Endothelial cell of umbilical vein (primary cell): ENCODE data around the gene BMPR2. TPM values are rescaled to one million over a fixed set of nuclear protein-coding genes. Genes with fewer than 3 reads are reported as not detected.

Experiments
- BruUV-seq: library from RNA; stranded (reverse); fragments of 400-500 nt; replicated peaks from 2 replicates; lab custom pipeline; 2021; lab: Mats Ljungman, UMichigan
- CTCF ChIA-PET: fragments of 300-600, 350-600 bp; sonication (Branson Sonifier 250); formaldehyde crosslinking; loops from one replicate; lab custom pipeline; 2021; ENCODE audit warnings: antibody characterized with exemption, inconsistent platforms; lab: Charles Lee
- POLR2A ChIA-PET: fragments of 300-600, 350-600 bp; sonication (Branson Sonifier 250); formaldehyde crosslinking; loops from one replicate; lab custom pipeline; 2021; ENCODE audit warnings: antibody characterized with exemption, inconsistent platforms; lab: Charles Lee
- DNase-seq: peaks from one replicate; pipeline ENCODE4 v3.0.0-alpha.2; 2011; ENCODE audit warnings: low read depth, low spot score
- FAIRE-seq: peaks from 2 replicates; lab custom pipeline; 2011; peaks lifted over from hg19 to GRCh38; lab: Jason Lieb, UNC
- H2AFZ ChIP-seq: 2 replicates; pipeline ENCODE4 v1.6.0; 2012; ENCODE audit warnings: low read depth, low read length, control low read depth, inconsistent platforms
- H3K27ac ChIP-seq: 2 replicates; pipeline ENCODE4 v1.5.1; 2011; ENCODE audit warnings: low read depth, mild to moderate bottlenecking, control low read depth, low read length, moderate library complexity; ENCODE audit not compliant: insufficient read depth
- H3K27me3 ChIP-seq, 2 experiments: 2 replicates each; pipeline versions ENCODE4 v1.6.0 to v1.6.1; 2011; ENCODE audit warnings: low read length in 2 of 2, mixed read lengths in 1 of 2; ENCODE audit not compliant: control insufficient read depth in 2 of 2, insufficient read depth in 2 of 2
- H3K36me3 ChIP-seq, 2 experiments: 2 replicates in 1 of 2; 3 replicates in 1 of 2; pipeline ENCODE4 v1.5.1; 2011; ENCODE audit warnings: low read length in 2 of 2, mild to moderate bottlenecking in 1 of 2, moderate library complexity in 1 of 2; ENCODE audit not compliant: control insufficient read depth in 2 of 2, insufficient read depth in 2 of 2; ENCODE audit errors: extremely low read depth in 1 of 2
- H3K4me1 ChIP-seq: 3 replicates; pipeline ENCODE4 v1.5.1; 2011; ENCODE audit warnings: mild to moderate bottlenecking, low read length; ENCODE audit not compliant: control insufficient read depth, insufficient read depth; ENCODE audit errors: extremely low read depth
- H3K4me2 ChIP-seq: 2 replicates; pipeline ENCODE4 v1.6.1; 2011; ENCODE audit warnings: low read length, control low read depth, mixed read lengths; ENCODE audit not compliant: insufficient read depth
- H3K4me3 ChIP-seq, 3 experiments: fragments of 200-600 bp in 1 of 3; sonication (generic), shearing (Covaris generic) in 1 of 3; replicated peaks in 1 of 3; 2 replicates each; pipeline ENCODE4 v1.5.1; 2011 to 2016; ENCODE audit warnings: control low read depth in 3 of 3, low read length in 3 of 3, mild to moderate bottlenecking in 2 of 3, inconsistent platforms in 1 of 3, low read depth in 1 of 3, moderate library complexity in 1 of 3; ENCODE audit not compliant: insufficient read depth in 1 of 3
- H3K79me2 ChIP-seq: 2 replicates; pipeline ENCODE4 v1.6.0; 2012; ENCODE audit warnings: low read length, inconsistent platforms; ENCODE audit not compliant: control insufficient read depth, insufficient read depth
- H3K9ac ChIP-seq: replicated peaks from 2 replicates; pipeline ENCODE3; 2011; ENCODE audit warnings: low read length, control low read depth; ENCODE audit not compliant: insufficient read depth; ENCODE audit errors: extremely low read depth
- H3K9me1 ChIP-seq: replicated peaks from 3 replicates; pipeline ENCODE4 v1.6.0; 2011; ENCODE audit warnings: mild to moderate bottlenecking, low read length; ENCODE audit not compliant: control insufficient read depth, insufficient read depth; ENCODE audit errors: extremely low read depth
- H3K9me3 ChIP-seq: replicated peaks from 2 replicates; pipeline ENCODE4 v1.5.1; 2012; ENCODE audit warnings: low read length, inconsistent platforms; ENCODE audit not compliant: control insufficient read depth, insufficient read depth
- H4K20me1 ChIP-seq: replicated peaks from 2 replicates; pipeline ENCODE3; 2011; ENCODE audit warnings: mild to moderate bottlenecking, low read length; ENCODE audit not compliant: control insufficient read depth, insufficient read depth; ENCODE audit errors: extremely low read depth
- CTCF ChIP-seq, 2 donors: IDR thresholded peaks; 1 replicate in 1 of 2; 2 replicates in 1 of 2; pipeline ENCODE4 v1.5.1; 2011; ENCODE audit warnings: low read length in 2 of 2, mild to moderate bottlenecking in 2 of 2, moderate library complexity in 2 of 2, control low read depth in 1 of 2, inconsistent platforms in 1 of 2, low read depth in 1 of 2; ENCODE audit not compliant: insufficient read depth in 1 of 2; ENCODE audit errors: extremely low read depth in 1 of 2
- EZH2 ChIP-seq: IDR thresholded peaks from 2 replicates; pipeline ENCODE4 v1.6.1; 2012; ENCODE audit warnings: borderline replicate concordance, low read depth, mild to moderate bottlenecking, moderate library complexity, low read length, inconsistent platforms; ENCODE audit not compliant: severe bottlenecking
- FOS ChIP-seq: IDR thresholded peaks from 2 replicates; pipeline ENCODE4 v1.6.1; 2011; ENCODE audit warnings: mild to moderate bottlenecking, low read length, moderate library complexity, borderline replicate concordance; ENCODE audit not compliant: insufficient read depth
- GATA2 ChIP-seq: IDR thresholded peaks from 2 replicates; pipeline ENCODE4 v1.7.0; 2011; ENCODE audit warnings: low read depth, mild to moderate bottlenecking, moderate library complexity, mixed read lengths, low read length; ENCODE audit not compliant: insufficient read length, insufficient read depth
- JUN ChIP-seq: IDR thresholded peaks from 2 replicates; pipeline ENCODE4 v1.6.1; 2011; ENCODE audit warnings: borderline replicate concordance, low read depth; ENCODE audit not compliant: insufficient read length, insufficient read depth
- MAX ChIP-seq: IDR thresholded peaks from 2 replicates; pipeline ENCODE4 v1.6.1; 2011; ENCODE audit not compliant: insufficient read depth, insufficient read length
- MYC ChIP-seq: IDR thresholded peaks from one replicate; pipeline ENCODE4 v1.6.1; 2011; ENCODE audit warnings: mild to moderate bottlenecking, low read depth, low read length
- POLR2A ChIP-seq: IDR thresholded peaks from 2 replicates; pipeline ENCODE4 v1.6.1; 2012; ENCODE audit warnings: low read depth, mild to moderate bottlenecking, control low read depth, low read length
- POLR2AphosphoS5 ChIP-seq: IDR thresholded peaks from 2 replicates; pipeline ENCODE4 v1.6.1; 2012; ENCODE audit warnings: low read depth, mild to moderate bottlenecking, control low read depth, low read length, moderate library complexity; ENCODE audit not compliant: insufficient read depth
- dilution Hi-C: fragments of 300-500 bp; cut with MboI; formaldehyde crosslinking; loops from one replicate; pipeline ENCODE4 v1.15.0; 2019; ENCODE audit warnings: low sequenced_read_pairs; ENCODE audit not compliant: extremely low pct_ligation_motif_present
- intact Hi-C: fragments of 100-400 bp; cut with micrococcal nuclease; formaldehyde crosslinking; loops from one replicate; pipeline ENCODE4 v1.10.0; 2022
- polyA plus RNA-seq, 4 experiments: library from polyadenylated mRNA; depleted of rRNA in 3 of 4; stranded (reverse) in 3 of 4; unstranded in 1 of 4; fragments of >200 nt; gene quantifications; 2 replicates each; pipeline versions ENCODE4 v1.2.1 to v1.2.3, GENCODE V29; 2011 to 2012; ENCODE audit warnings: missing spikeins in 1 of 4
- total RNA-seq: library from RNA; stranded (reverse); gene quantifications from 2 replicates; pipeline ENCODE4 v1.2.3, GENCODE V29; 2021

The BMPR2 gene
- total and polyA plus RNA-seq, 2 donors (not counting 3 experiments of a cell fraction or from before 2014, with no cell fraction given), result 35.8 to 113 TPM

- Histone ChIP-seq H3K9ac (no peak overlapping the region), H3K27me3 (no peaks in the 10 kb centered on the region), H3K27ac (no peak overlapping the region), H3K4me2 (peak overlapping the region; percentile 8), H2AFZ (no peak overlapping the region), H3K9me1 (no peaks in the 10 kb centered on the region), H3K36me3 (no peaks in the 10 kb centered on the region), H4K20me1 (no peaks in the 10 kb centered on the region), H3K9me3 (no peaks in the 10 kb centered on the region), H3K79me2 (no peaks in the 10 kb centered on the region), H3K4me1 (peaks cover 9% of the 10 kb centered on the region), H3K4me3 (no peak overlapping the region)
- dilution Hi-C loops (no loop called here), intact Hi-C loops (no loop called here)
- peak; percentile 42 for DNase-seq
- TF ChIP-seq MYC, result no peak
- no peak for TF ChIP-seq POLR2AphosphoS5
- no peak for TF ChIP-seq MAX
- no peak for TF ChIP-seq FOS
- no peak for TF ChIP-seq EZH2
- no peak for TF ChIP-seq GATA2
- TF ChIP-seq JUN, result no peak
- no peak for TF ChIP-seq CTCF (IDR thresholded peaks at IDR 0.05; ENCODE audit: extremely low read depth in 1 of 2, insufficient read depth in 1 of 2, low read depth in 1 of 2, low read length in 2 of 2)
- TF ChIP-seq POLR2A, result no peak
- POLR2A ChIA-PET, result no interaction called here
- CTCF ChIA-PET, result interaction anchor here (1.2 to 2.6 kb wide), 4 partner anchors 11 to 49 kb away, joined by 4 to 11 read pairs (median 6); no protein-coding TSS in a partner anchor
- BruUV-seq, result no TSS peak
- FAIRE-seq, result peak; percentile 43
These were observed 48.3 kb upstream of the BMPR2 start for GRCh38 chr2:202327858-202328257.
